Mesothelial cell of epicardium (in vitro differentiated cells): Measurements from ENCODE around the gene LEPROT. TPM values are rescaled to one million over a fixed set of nuclear protein-coding genes. Genes with fewer than 3 reads are reported as not detected.

ENCODE experiments used
- DNase-seq, 2 experiments: peaks; one replicate each; pipeline ENCODE4 v3.0.0; 2021; ENCODE audit warnings: low spot score in 2 of 2; ENCODE audit not compliant: unreplicated experiment in 2 of 2
- H3K27ac Mint-ChIP-seq: 2 replicates; pipeline ENCODE4 v1.8.0; 2021; ENCODE audit warnings: mixed read lengths
- H3K27me3 Mint-ChIP-seq: 2 replicates; pipeline ENCODE4 v1.8.0; 2021; ENCODE audit warnings: low read depth, mixed read lengths
- H3K36me3 Mint-ChIP-seq: 2 replicates; pipeline ENCODE4 v1.8.0; 2021; ENCODE audit warnings: mixed read lengths
- H3K4me1 Mint-ChIP-seq: 2 replicates; pipeline ENCODE4 v1.8.0; 2021; ENCODE audit warnings: mixed read lengths
- H3K4me3 Mint-ChIP-seq: 2 replicates; pipeline ENCODE4 v1.8.0; 2021; ENCODE audit warnings: mild to moderate bottlenecking, moderate library complexity, mixed read lengths
- H3K9me3 Mint-ChIP-seq: 2 replicates; pipeline ENCODE4 v1.8.0; 2021; ENCODE audit warnings: mixed read lengths
- CTCF ChIP-seq: fragments of 200-600 bp; sonication (generic); IDR thresholded peaks from one replicate; pipeline ENCODE4 v1.5.0; 2021; ENCODE audit warnings: antibody characterized with exemption; ENCODE audit not compliant: unreplicated experiment
- total RNA-seq: library from RNA; stranded (reverse); gene quantifications from 3 replicates; pipeline ENCODE4 v1.2.1, GENCODE V29; 2021

LEPROT gene
- total RNA-seq, 1 donor from 2014 or later: 65.7 TPM

- no peak for DNase-seq
- no peaks in the 10 kb centered on the region for H3K27me3 Mint-ChIP-seq
- no peak for TF ChIP-seq CTCF
- peaks cover 6% of the 10 kb centered on the region for H3K4me1 Mint-ChIP-seq
- H3K27ac Mint-ChIP-seq: no peak overlapping the region
- H3K36me3 Mint-ChIP-seq: peaks cover 28% of the 10 kb centered on the region
- no peak overlapping the region for H3K4me3 Mint-ChIP-seq
- no peaks in the 10 kb centered on the region for H3K9me3 Mint-ChIP-seq
Measured at GRCh38 chr1:65425697-65426096, 5.2 kb downstream of the LEPROT start.

GRCh38 chr1:65429078-65429477 is 8.6 kb downstream of the LEPROT start:
- H3K27ac Mint-ChIP-seq: no peak overlapping the region
- TF ChIP-seq CTCF: no peak
- DNase-seq: no peak
- peaks cover 5% of the 10 kb centered on the region for H3K4me1 Mint-ChIP-seq
- no peak overlapping the region for H3K4me3 Mint-ChIP-seq
- H3K9me3 Mint-ChIP-seq: no peaks in the 10 kb centered on the region
- no peaks in the 10 kb centered on the region for H3K27me3 Mint-ChIP-seq
- peaks cover 32% of the 10 kb centered on the region for H3K36me3 Mint-ChIP-seq

- no peak for TF ChIP-seq CTCF
- Mint-ChIP-seq H3K36me3 (peaks cover 33% of the 10 kb centered on the region), H3K4me3 (no peak overlapping the region), H3K9me3 (no peaks in the 10 kb centered on the region), H3K27ac (no peak overlapping the region), H3K27me3 (no peaks in the 10 kb centered on the region), H3K4me1 (peaks cover 5% of the 10 kb centered on the region)
- DNase-seq: no peak
Measured at GRCh38 chr1:65429806-65430205, 9.3 kb downstream of the LEPROT start.

GRCh38 chr1:65431111-65431705 is 10.7 kb downstream of the LEPROT start:
- DNase-seq: no peak
- Mint-ChIP-seq H3K36me3 (peaks cover 22% of the 10 kb centered on the region), H3K9me3 (no peaks in the 10 kb centered on the region), H3K4me3 (no peak overlapping the region), H3K4me1 (peaks cover 17% of the 10 kb centered on the region), H3K27me3 (no peaks in the 10 kb centered on the region), H3K27ac (no peak overlapping the region)
- peak; percentile 67 for TF ChIP-seq CTCF

GRCh38 chr1:65432918-65433317 is 12.4 kb downstream of the LEPROT start:
- Mint-ChIP-seq H3K27me3 (no peaks in the 10 kb centered on the region), H3K4me1 (peaks cover 23% of the 10 kb centered on the region), H3K4me3 (no peak overlapping the region), H3K36me3 (peaks cover 20% of the 10 kb centered on the region), H3K27ac (no peak overlapping the region), H3K9me3 (no peaks in the 10 kb centered on the region)
- DNase-seq: no peak
- no peak for TF ChIP-seq CTCF

GRCh38 chr1:65434255-65434654 is 13.8 kb downstream of the LEPROT start:
- no peaks in the 10 kb centered on the region for H3K9me3 Mint-ChIP-seq

More at GRCh38 chr1:65434255-65434654, 13.8 kb downstream of the LEPROT start:
- Mint-ChIP-seq H3K4me3 (no peak overlapping the region), H3K36me3 (peaks cover 14% of the 10 kb centered on the region), H3K27ac (peak overlapping the region; percentile 27), H3K4me1 (peaks cover 23% of the 10 kb centered on the region), H3K27me3 (no peaks in the 10 kb centered on the region)
- no peak for TF ChIP-seq CTCF
- DNase-seq: no peak
